Measurements from ENCODE around the gene THRB.

Gene THRB

DNA sequence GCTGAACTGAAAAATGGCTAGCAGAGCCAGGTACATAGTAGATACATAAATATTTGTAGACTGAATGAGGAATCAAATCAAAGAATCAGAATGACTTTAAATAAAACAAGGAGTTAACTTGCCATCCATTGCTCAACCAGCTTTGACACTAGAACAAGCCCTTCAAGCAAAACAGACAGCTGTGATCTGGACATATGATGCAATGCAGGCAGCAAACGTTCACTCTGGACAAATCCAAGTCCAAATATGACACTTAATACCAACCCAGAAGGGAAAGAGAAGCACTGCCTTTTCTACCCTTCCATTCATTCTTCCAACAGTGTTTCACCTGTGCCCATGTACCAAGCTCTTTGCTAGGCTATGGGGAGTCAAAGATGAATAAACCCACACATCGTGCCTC is 4.5 kb downstream of the THRB start:
- no peak for DNase-seq (ENCODE audit: low read depth, low spot score)

GRCh38 chr3:24487325-24488262 is 7.1 kb downstream of the THRB start:
- DNase-seq (ENCODE audit: low read depth, low spot score), result no peak

GRCh38 chr3:24485511-24485910 is 9.1 kb downstream of the THRB start:
- no peak for DNase-seq (ENCODE audit: low read depth, low spot score)

DNA sequence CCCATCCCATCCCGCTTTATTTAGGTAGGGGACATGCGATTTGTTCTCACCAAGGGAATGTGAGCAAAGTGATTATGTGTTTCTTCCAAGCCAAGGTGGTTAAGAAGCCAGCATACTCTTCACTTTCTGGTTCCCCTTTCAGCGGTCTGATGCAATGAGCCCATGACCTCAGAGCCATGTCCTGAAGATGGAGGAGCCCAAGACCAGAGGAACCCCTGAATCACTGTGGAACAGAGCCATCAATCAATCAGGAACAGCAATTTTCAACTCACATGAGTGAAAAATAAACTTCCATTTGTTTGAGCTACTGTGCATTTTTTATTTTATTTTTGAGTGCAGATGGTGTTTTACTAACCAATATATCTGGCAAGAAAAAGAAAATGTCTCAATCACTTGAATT is 10.8 kb downstream of the THRB start:
- no peak for DNase-seq (ENCODE audit: low read depth, low spot score)

- no peak for DNase-seq (ENCODE audit: low read depth, low spot score)
Observed at GRCh38 chr3:24482096-24482705, 12.4 kb downstream of the THRB start.

- DNase-seq (ENCODE audit: low read depth, low spot score), result no peak
Observed at GRCh38 chr3:24481193-24481592, 13.5 kb downstream of the THRB start.

DNA sequence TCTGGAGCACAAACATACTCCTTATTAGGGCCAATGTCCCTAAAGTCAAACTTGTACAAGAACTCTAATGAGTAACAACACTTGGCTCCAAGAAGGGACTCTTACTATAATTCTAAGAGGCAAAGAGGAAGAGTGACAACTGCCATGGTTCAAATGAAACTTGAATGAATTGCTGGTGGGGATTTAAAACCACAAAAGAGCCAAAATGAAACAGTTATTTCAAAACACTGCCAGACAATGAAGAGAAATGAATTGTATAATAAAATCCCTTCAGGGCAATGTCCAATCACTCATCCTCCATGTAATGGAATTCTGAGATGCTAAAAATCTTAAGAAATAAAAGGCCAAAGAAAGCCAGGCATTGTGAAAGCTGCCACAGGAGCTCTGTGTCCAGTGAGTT is 14.2 kb downstream of the THRB start:
- DNase-seq (ENCODE audit: low read depth, low spot score), result no peak

DNA sequence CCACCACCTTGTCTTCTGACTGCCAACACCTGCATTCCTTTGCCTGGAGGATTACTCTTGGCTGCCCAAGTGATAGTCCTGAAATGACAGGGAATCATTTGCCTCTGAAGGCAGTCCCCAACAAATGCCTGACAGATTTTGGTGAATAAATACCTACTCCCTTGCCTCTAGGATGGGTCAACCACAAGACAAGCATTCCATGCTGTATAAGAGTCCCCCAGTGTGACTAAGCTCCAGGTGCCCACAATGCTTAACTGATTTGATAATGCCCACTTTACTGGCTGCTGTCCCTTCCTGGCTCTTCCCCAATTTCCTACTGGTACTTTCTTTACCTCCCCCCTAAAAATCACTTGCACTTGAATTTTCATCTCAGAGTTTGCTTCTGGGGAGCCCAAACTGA is 14.8 kb downstream of the THRB start:
- DNase-seq (ENCODE audit: low read depth, low spot score), result no peak

- no peak for DNase-seq (ENCODE audit: low read depth, low spot score)
Observed at GRCh38 chr3:24476871-24477656, 17.6 kb downstream of the THRB start.

DNA sequence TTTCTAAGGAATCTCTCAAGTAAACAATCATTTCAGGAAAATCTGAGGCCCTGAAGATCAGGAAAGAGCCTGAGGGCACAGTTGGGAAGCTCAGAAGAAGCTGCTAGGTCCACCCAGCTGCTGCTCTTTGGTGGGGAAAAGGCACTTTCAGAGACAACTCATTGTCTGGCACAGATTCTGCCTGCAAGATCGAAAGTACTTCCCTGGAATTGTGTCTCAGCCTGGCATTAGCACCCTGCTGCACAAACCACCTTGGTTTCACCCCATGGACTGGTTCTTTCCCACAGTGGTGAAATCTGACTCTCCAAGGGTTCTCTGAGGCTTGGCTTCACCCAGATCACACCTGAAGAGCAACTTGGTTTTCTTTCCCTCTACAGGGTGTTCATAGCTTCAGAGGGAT is 18.7 kb downstream of the THRB start:
- DNase-seq (ENCODE audit: low read depth, low spot score), result no peak

DNA sequence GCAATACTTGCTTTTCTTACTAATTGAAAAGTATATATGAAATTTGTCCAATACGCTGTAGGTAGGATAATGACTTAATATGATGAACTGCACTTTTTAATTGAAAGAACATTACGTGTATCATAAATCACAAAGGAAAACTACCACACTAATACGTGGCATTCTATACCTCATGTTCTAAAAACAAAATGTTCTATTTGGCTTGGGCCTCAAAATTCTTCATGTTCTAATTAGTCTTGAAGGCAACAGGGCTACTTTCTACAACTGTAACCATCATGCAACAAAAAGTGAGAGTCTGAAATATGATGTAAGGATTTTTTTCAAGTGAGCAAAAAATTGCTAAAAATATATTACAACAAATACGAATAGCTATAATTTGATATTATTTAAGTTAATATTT is 19.8 kb downstream of the THRB start:
- no peak for DNase-seq (ENCODE audit: low read depth, low spot score)

- DNase-seq (ENCODE audit: low read depth, low spot score), result no peak
Observed at GRCh38 chr3:24472358-24472757, 22.3 kb downstream of the THRB start.

DNA sequence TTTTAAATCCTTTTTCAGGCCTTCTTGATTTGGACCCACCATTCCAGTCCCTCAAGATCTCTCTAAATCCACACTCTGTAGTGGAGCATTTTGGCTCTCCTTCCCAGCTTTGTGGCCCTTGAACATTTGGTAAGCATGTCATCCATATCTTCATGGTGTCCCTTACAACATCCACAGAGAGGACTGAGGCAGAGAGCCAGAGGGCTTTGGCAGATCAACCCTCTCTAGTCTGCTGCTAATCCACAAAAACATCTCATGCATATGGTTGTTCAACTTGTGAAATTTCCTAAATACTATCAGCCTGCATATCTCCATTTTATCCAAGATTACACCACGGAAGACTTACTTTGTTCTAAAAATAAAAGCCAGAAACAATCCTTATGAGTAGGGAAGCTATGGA is 23.2 kb downstream of the THRB start:
- DNase-seq (ENCODE audit: low read depth, low spot score), result no peak

- DNase-seq (ENCODE audit: low read depth, low spot score), result no peak
Observed at GRCh38 chr3:24470277-24470676, 24.4 kb downstream of the THRB start.

DNA sequence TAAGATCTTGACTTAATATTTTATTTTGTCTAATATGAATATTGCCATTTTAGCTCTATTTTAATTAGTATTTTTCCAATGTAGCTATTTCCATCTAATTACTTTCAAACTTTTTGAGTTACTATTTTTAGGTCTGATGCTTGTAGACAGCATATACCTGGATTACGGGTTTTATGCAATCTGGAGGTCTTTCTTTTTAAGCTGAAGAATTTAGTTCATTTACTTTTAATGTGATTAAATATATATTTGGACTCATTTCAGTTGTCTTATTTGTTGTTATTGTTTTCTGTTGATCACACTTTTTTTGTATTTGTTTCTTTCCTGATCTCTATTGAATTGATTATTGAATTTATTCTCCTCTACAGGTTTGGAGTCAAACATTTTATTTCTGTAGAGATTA is 30.3 kb downstream of the THRB start:
- no peak for DNase-seq (ENCODE audit: low read depth, low spot score)

- DNase-seq (ENCODE audit: low read depth, low spot score), result no peak
Observed at GRCh38 chr3:24462737-24463136, 31.9 kb downstream of the THRB start.

GRCh38 chr3:24460974-24461373 is 33.7 kb downstream of the THRB start:
- DNase-seq (ENCODE audit: low read depth, low spot score), result no peak

- DNase-seq (ENCODE audit: low read depth, low spot score), result no peak
Observed at GRCh38 chr3:24457719-24458118, 36.9 kb downstream of the THRB start.

DNA sequence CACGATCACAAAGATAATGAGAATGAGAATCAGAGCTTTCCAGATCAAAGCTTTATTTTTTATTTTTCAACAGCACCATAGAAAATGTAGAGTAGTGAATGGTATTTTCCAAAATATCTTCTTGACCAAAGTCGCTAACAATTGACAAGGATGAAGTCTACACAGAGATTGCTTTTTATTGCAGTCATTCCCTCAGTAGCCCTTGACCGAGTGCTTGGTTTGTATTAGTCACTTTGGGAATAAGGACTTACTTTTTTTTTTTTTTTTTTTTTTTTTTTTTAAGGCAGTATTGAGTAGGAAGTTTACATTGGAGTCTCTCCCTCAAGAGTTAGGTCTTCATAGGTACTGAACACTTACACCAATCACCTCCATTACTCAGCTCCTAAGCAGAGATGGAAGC is 39.8 kb downstream of the THRB start:
- no peak for DNase-seq (ENCODE audit: low read depth, low spot score)

- no peak for DNase-seq (ENCODE audit: low read depth, low spot score)
Observed at GRCh38 chr3:24454393-24454792, 40.3 kb downstream of the THRB start.

DNA sequence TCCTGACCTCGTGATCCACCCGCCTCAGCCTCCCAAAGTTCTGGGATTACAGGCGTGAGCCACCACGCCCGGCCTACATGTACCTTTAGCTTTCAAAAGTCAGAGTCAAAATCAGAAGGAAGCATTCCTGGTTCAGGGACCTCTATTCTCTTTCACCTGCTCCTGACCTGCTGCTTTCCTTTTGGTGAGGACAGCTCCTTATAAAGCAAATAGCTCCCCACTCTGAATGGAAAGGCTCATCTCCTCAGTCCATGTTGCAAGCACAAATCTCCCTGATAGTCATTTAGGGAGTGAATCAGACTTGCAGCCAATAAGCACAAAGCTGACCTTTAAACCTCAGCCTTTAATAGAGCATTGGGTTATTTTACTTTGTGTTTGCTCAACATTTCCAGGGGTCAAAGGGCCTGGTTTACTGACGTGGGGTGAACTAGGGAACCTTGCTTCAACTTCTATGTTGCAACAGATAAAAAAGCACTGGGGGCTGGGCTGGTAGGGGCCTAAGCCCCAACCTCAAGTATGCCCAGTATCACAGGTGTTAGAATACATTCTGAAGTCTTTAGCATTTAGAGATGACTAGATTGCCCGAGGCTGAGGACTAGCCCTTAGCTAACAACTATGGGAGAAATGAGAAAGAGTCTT is 43.1 kb downstream of the THRB start:
- no peak for DNase-seq (ENCODE audit: low read depth, low spot score)
